HG03571 (cell line): ENCODE data around the gene MACIR.
A peak's percentile ranks its signal among the peaks of the same experiment; 100 is the strongest.

Experiments used
- ATAC-seq: cut with Tn5 transposase; IDR thresholded peaks from one replicate; pipeline ENCODE4 v1.9.1; 2021; ENCODE audit not compliant: unreplicated experiment

Gene MACIR

DNA sequence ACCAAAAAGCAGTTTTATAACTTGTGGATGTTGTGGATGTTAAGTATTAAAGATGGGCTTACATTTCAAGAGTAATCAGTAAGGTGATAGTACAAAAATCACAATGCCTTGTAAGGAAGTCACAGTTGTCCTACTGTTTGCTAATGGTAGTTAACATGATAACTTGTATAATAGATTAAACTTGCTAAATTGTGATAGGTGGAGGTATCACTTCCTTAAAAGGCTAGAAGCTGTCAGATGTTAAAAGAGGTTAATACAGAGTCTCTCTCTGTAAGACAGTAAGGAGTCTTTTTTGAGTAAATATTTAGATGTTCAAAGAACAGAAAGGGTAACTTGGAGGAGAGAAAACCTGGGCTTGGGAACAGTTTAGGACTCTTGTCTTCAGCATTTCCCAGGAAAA, 14.2 kb upstream of the MACIR start:
- ATAC-seq: no peak

DNA sequence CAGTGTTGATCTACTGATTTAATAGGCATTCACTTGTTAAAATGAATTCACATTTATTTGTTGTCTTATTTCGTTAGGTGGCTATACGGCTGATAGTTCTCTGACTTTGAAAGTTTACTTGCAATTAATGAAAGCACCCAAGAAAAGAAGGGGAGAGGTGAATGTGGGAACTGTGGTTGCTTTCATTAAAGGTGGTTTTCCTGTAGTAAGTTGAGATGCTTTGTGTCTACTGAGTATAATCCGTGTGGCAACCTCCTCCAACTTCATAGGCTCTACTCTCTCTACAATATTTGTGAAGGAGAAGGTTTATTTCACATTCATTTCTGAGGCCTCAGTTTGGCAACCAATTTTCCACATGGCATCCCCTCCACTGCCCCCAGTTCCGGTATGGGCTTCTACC, 12.8 kb upstream of the MACIR start:
- ATAC-seq: no peak

DNA sequence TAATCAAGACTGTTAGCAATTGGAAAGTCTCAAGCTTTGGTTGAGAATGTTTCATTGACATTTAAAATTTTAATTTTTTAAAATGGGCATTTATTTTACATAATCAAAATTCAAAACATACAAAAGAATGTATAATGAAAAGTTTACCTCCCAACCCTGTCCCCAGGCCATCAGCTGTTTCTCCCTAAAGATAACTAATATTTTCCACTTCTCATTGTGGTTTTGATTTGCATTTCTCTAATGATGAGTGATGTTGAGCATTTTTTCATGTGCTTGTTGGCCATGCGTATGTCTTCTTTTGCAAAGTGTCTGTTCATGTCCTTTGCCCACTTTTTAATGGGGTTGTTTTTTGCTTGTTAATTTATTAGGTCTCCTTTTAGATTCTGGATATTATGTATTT, 11.4 kb upstream of the MACIR start:
- ATAC-seq: no peak

DNA sequence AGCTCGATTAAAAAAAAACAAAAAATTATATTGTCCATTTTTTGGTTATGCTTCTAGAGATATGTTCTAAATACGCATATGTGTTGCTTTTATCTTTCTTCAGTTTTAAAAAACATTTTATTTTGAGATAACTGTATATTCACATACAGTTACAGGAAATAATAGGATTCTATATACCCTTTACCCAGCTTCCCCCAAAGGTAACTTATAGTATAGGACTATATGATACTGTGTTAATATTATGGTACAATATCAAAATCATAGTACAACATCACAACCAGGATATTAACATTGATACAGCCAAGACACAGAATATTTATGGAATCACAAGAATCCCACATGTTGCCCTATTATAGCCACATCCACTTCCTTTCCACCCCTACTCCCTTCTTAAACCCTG, 9.5 kb upstream of the MACIR start:
- no peak for ATAC-seq

DNA sequence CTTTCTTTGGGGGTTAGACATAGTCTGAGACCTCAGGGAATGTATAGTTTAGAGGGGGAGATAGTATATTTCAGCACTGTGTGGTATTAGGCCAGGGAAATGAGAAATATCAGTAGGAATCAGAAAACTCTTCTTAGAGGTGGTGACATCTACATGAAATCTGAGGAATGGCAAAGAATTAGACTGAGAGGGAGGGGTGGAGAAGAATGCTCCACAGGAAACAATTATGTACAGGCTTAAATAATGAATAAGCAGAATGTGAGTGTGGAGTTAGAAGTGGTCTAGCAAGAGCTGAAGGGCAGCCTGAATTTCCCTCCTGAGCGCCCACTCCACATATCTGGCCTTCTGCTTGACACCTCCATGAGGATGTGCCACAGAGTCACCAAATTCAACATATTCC, 3.6 kb upstream of the MACIR start:
- ATAC-seq: no peak

DNA sequence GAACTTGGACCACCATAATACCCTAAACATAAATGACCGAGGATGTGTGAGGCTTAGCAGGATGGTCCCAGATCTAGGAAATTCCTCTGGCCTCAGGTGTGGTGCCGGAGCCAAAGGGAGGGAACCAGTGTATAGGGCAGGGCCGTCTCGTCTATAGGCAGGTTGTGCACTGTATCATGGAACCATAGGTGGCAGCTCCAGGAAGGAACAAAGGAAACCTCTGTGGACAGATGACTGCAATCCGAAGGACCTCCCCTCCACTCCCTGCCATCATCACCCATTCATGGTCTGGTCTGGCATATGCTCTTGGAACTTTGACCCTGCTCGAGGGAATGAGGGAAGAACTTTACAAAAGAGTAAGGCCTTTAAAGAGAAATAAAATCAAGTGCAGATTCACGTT, 2.9 kb upstream of the MACIR start:
- ATAC-seq: no peak

DNA sequence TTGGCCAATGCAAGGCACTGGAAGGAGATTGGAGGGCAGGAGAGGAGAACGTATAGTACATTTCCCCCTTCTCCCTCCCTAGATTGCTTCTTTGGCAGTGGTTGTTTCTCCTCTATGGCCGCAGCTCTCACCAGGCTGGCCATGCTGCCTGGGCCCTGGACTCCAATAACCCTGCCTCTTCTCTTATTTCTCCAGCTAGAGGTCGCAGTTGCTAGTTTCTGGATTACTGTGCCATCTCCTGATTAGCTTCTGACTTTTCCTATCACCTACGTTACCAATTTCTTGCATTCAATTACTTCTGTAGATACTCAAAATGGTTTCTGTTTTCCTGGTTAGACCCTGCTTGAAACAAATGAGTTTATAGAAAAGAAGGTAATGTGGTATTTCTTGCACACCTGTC, 2.4 kb upstream of the MACIR start:
- ATAC-seq: no peak

DNA sequence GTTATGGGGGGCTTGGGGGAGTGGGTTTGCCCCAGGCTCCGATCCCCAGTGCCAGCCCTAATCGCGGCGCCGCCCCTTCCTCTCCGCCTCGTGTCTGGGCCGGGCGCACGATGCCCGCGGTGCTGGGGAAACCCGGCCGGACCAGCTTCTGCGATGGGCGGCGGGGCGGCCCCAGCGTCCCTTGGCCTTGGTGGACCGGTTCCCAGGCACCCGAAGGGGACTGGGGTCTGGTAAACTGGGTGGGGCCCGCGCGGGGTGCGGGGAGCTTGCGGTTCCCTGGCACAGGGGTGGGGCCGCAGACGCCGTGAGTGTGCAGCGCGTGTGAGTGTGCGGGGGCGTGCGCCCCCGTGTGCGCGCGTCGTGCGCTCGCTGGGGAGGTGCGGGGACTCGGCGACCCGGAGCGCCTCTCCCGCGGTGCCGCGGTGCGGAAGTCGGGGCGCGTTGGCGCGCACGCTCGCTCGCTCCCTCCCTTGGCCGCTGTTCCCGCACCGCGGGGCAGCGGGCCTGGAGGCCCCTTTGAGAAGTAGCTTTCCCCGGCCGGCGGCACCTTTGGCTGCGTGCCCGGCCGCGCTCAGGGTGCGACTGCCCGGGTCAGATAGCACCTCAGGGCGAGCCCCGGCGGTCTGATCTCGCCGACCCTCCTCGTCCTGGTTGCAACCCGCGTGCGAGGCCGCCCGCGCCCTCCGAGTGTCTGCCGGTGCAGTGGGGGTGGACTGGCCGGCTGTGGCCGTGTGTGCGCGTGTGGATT, 568 bp downstream of the MACIR start:
- ATAC-seq: peak; percentile 34

DNA sequence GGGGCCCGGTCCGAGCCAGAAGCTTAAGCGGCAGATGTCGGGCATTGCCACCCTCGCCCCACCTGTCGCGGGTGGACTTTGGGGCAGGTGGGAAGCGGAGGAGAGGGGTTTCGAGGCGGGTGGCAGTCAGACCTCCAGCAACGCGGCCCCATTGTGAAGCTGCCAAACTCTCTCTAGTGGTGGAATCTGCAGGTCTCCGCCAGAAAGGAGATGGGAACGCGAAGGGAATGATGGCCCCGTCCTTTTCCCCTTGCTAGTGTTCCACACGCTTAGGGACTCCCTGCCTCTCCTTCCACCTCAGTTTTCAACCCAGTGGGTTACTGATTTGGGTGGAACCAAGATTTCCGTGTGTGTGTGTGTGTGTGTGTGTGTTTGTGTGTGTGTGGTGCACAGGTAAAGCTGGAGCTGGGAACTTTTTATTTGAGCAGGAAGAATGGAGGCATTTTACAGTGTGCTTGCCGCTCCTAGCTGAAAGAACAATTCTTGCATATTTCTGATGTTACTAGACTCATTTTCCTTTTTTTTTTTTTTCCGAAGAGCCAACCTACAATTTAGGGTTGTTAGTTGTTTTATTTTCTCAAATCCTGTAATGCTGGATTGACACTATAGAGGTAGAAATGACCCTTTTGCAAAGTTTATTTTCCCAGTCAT, 1.3 kb downstream of the MACIR start:
- no peak for ATAC-seq

DNA sequence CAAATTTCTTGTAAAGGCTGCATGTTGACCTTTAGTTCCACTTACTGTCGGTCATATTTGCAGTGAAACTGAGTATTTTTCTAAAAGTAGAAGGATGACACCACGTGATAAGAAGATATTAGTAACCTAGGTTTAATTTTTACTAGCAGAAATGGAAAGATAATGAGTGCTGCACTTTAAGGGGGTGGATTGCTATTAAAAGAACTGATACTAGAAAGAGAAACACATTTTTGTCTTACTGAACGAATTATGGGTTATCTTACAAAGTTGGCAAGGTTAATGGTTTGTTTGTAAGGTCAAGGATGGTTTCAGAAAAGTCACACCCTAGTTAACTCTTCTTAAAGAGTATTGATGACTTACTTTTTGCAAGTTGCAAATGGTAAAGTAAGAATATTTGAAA, 2.4 kb downstream of the MACIR start:
- peak; percentile 30 for ATAC-seq

DNA sequence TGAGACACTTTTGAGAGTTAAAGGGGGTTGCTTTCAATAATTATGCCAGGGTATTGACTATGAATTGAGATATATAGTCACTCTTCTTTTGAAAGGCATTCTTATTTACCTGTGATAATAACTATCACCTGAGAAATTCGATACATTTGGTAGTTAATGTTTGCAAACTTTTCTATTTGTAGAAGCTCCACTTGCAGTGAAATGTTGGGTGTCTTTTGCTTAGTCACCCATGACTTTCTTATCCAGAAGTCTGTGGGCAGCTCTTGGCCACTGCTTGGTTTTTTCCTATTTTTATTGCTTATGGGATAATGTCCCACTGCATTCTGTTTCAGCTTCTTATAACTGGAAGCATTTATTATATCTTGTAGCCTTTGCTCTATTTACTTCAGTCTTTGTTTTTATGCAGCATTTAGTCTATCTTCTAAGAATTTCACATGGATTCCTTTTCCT, 3.9 kb downstream of the MACIR start:
- no peak for ATAC-seq

DNA sequence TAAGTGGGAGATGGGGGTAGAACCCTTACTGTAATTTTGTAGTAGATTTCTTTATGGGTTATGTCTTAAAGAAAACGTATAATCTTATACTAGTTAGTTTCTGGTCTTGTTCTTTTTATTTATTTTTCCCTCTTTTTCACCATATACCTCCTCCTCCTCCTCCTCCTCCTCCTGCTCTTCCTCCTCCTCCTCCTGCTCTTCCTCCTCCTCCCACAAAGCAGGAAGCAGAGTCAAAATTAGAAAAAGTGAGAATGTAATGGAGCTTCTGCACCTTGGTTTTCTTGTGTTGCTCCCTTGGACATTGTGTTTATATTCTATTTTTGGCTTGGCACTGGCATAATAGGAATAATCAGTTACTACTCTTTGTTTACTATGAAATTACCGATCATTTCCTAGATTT, 4.5 kb downstream of the MACIR start:
- ATAC-seq: no peak

DNA sequence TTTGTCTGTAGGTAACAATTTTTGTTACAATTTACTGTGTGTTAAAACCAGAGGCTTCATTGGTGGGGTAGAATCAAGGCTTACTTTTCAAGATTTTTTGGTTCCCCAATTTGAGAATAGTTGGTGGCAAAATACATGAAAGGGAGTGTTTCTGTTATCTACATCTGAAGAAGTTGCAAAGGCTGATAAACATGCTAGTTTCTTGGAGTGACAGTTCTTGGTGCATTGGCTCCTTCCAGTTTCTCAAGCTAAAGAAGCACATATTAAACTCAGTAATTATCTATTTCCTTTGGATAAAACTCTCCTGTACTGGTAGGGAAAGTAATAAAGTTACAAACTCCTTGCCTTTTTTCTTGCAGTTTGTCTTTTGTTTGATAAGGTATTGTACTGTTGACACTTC, 5.9 kb downstream of the MACIR start:
- no peak for ATAC-seq

DNA sequence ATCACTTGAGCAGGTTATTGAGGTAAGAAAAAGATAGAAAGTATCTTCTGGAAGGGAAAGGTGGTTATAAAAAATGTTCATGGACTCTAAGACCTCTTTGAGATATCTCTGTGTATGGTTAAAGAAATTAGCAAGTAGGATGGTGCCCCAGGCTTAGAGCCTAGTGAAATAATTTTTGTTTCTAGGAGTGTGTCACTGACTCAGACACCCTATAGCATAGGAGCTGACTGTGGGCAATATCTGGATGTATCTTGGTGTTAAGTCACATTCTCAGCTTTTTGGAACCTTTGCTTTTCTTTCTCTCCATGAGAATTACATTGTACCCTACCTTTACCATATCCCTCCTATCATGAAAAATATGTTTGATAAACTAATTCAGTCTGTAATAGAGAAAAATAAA, 12.0 kb downstream of the MACIR start:
- no peak for ATAC-seq

DNA sequence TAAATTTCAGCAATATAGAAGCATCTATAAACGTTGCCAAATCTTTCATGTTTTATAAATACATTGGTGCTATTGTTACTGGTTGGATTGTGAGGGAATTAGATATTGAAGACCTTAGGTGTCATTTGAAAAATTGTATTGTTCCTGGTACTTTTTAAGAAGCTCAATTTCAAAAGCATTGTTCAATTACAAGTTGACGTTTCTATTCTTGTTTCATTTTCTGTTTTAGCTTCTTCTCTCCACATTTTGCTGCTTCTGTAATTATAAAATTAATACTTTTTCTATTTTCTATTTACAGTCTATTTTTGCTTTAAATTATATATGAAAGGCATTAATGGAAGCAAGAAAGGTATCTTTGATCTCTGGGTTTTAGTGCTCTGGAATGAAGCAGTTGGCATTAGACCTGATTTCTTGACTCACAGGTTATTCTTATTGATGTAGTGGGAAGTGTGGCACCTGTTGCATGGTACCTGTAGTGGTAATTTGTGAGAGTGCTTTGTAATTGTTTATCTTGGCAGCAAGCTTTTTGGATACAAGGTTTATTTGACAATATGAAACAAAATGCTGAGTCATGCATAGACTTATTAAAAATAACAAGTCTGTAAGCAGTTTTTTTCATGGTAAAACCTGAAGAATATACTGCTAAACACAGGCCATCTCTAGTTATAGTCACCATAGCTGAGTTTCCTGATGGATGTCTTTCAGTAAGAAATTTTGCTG, 13.2 kb downstream of the MACIR start:
- ATAC-seq: no peak

DNA sequence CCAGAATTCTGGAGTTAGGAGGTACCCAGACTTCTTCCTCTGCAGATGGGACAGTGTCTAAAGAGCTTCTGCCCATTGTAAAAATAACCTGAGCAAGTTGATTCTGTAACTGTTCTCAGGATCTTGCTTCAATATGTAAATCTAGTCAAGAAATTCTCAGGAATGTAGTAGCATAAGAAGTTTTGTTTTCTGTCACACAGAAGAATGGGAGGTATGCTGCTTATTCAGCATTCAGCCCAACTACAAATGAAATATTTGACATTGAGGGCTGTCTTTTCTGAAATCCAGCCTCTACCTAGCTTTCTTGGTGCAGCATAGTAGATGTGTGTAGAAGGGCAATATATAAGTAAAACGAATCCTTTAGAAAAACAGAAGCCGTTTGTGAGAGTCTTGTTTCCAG, 13.8 kb downstream of the MACIR start:
- ATAC-seq: no peak

DNA sequence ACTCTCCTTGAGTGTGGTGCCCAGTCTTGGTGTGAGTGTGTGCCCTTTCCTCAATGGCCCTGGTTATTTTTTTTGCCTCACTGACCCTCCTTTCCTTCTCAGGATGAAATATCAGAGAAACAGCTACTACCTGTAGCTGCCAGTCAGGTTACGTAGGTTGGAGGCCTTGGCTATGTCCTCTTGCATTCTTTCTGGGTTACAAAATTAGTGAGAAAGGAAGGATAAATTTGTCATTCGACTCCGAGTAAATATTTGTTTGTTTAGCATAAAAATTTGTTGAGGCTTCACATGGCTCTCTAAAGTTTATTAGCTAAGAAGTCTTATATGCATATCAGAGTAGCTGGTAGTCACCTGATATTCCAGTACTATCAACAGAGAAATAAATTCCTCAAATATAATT, 15.4 kb downstream of the MACIR start:
- no peak for ATAC-seq

DNA sequence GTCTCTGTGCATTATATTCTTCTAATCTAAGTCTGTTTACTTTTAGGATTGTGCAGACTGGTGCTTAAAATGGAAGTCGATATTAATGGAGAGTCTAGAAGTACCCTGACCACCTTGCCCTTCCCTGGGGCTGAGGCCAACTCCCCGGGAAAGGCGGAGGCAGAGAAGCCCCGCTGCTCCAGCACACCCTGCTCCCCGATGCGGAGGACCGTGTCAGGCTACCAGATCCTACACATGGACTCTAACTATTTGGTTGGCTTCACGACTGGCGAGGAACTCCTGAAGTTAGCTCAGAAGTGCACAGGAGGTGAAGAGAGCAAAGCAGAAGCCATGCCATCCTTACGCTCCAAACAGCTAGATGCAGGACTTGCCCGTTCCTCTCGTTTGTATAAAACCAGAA, 17.3 kb downstream of the MACIR start:
- no peak for ATAC-seq

DNA sequence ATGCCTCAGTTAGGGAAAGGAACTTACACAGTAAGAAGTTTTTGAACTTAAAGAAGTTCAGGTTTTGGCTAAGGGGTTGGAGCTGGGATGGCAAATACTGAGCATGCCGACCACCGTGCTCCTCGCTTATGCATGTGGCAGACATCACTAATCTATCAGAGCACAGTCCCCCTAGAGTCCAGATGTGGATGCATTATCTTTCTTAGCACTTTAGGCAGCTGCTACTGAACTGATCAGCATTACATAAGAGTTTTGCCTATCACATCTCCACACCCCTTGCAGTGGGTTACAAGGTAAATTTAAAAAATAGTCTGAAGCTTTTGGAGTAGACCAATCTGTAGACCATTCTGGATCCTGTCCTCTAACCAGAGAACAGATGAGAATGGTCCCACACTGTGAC, 22.4 kb downstream of the MACIR start:
- ATAC-seq: no peak

DNA sequence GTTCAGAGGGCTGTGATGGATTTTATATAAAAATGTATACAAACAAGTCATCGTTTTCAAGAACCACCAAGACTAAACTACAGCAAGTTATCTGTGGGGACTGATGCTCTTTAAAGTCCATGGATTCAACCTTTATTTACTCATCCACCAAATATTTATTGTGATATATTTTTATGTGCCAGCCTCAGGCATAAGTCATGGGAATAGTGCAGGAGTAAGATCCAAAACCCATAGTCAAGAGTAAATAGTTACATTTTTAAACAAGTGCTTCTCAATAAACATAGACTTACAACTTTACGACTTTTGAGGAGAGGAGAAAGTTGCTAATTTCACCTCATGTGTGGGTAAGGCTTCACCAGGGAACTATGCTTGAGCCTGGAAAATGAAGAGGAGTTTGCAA, 24.6 kb downstream of the MACIR start:
- ATAC-seq: no peak

DNA sequence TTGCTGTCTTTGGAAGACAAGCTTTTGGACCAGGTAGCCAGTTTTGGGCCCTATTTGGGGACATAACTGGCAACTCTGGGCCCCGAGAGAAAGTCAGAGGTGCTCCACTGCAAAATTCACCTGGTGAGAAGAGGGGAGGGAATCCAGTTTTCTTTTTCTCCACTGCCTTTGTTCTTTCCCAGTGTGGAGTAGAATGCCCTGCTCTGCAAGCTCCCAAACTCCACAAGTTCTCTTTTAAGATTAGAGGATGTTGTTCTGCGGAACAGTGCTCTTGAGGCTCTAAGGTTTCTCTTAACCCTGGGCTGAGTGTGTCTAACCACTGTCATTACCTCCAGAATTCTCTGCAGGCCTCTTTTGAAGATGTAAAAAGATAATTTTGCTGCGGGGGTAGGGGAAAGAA, 25.3 kb downstream of the MACIR start:
- ATAC-seq: no peak

DNA sequence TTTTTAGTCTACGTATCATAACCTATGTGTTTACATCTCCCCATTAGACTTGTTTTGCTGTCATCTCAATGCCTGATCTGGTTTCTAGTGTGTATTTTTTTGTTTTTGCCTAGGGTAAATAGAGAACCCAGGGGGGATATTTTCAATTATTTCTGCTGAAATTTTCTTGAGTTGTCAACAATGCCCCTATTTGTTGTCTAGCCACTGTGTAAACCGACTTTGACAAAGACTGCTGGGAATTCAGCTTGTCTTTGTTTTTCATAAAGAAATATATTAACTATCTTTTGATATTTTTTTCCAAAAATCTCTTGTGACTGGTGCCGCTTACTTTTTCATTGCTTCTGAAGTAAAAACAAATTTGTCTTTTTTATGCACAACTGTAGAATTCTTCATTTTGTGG, 28.1 kb downstream of the MACIR start:
- ATAC-seq: no peak
